ENCODE results near the gene RMND1.

RMND1 gene

DNA sequence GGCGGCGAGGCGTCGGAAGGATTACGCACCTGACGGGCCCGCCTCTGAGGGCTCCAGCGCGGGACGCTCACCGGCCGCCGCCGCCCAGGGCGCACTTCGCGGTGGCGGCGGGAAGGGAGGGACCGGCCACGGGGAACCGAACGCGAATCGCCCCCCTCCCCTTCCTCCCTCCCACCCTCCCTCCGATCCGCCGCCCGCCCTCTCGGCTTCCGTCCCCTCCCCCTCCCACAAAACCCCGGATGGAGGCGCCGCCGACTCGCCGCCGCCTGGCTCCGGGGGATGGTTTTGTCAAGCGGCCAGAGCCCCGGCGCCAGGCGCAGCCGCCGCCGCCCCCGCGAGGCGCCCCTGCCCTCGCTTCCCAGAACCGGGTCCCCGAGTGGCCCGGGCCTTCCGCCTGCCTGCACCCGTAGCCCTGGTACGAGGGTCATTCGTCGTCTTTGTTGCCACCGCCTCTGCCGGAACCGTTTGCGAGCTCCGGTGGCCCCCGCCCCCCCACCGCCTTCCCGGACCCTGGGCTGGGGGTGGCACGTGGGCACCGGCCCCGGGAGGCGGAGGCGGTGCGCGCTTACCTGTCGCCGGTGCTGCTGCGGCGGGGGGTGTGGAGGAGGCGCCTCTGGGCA is 61.0 kb downstream of the RMND1 start:
- TF ChIP-seq EZH2phosphoT487 (IDR thresholded peaks at IDR 0.05; ENCODE audit: low read depth): no peak
- TF ChIP-seq, protein P1, sequence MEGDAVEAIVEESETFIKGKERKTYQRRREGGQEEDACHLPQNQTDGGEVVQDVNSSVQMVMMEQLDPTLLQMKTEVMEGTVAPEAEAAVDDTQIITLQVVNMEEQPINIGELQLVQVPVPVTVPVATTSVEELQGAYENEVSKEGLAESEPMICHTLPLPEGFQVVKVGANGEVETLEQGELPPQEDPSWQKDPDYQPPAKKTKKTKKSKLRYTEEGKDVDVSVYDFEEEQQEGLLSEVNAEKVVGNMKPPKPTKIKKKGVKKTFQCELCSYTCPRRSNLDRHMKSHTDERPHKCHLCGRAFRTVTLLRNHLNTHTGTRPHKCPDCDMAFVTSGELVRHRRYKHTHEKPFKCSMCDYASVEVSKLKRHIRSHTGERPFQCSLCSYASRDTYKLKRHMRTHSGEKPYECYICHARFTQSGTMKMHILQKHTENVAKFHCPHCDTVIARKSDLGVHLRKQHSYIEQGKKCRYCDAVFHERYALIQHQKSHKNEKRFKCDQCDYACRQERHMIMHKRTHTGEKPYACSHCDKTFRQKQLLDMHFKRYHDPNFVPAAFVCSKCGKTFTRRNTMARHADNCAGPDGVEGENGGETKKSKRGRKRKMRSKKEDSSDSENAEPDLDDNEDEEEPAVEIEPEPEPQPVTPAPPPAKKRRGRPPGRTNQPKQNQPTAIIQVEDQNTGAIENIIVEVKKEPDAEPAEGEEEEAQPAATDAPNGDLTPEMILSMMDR (IDR thresholded peaks at IDR 0.05; ENCODE audit: low read depth, low read length): no peak
- Histone ChIP-seq H3K27ac (ENCODE audit: low read length) (peak overlapping the region; percentile 94), H3K27me3 (ENCODE audit: low read depth, low read length) (no peaks in the 10 kb centered on the region), H3K4me2 (ENCODE audit: low read length) (peak overlapping the region; percentile 46), H4K20me1 (ENCODE audit: insufficient read depth, low read length) (peaks cover 28% of the 10 kb centered on the region), H2AFZ (ENCODE audit: low read depth, low read length) (no peak overlapping the region), H3K9ac (ENCODE audit: low read length) (peak overlapping the region; percentile 98), H3K79me2 (ENCODE audit: low read length) (peaks cover 84% of the 10 kb centered on the region), H3K4me3 (ENCODE audit: low read length) (peak overlapping the region; percentile 95), H3K36me3 (replicated peaks; ENCODE audit: low read depth, low read length) (peaks cover 8% of the 10 kb centered on the region), H3K9me3 (ENCODE audit: insufficient read depth, low read length) (no peaks in the 10 kb centered on the region), H3K4me1 (ENCODE audit: low read length) (peaks cover 20% of the 10 kb centered on the region)

- H3K27me3 ChIP-seq (ENCODE audit: low read depth, low read length): no peaks in the 10 kb centered on the region
- H4K20me1 ChIP-seq (ENCODE audit: insufficient read depth, low read length): peaks cover 24% of the 10 kb centered on the region
- H3K79me2 ChIP-seq (ENCODE audit: low read length): peaks cover 84% of the 10 kb centered on the region
- peak overlapping the region; percentile 46; the same call in 1 of the 2 replicates for H3K4me2 ChIP-seq (ENCODE audit: low read length)
- H3K9ac ChIP-seq (ENCODE audit: low read length): peak overlapping the region; percentile 98
- peaks cover 8% of the 10 kb centered on the region for H3K36me3 ChIP-seq (replicated peaks; ENCODE audit: low read depth, low read length)
- H3K4me1 ChIP-seq (ENCODE audit: low read length): peaks cover 20% of the 10 kb centered on the region
- H2AFZ ChIP-seq (ENCODE audit: low read depth, low read length): no peak overlapping the region
- peak overlapping the region; percentile 94 for H3K27ac ChIP-seq (ENCODE audit: low read length)
- H3K4me3 ChIP-seq (ENCODE audit: low read length): peak overlapping the region; percentile 95
- no peaks in the 10 kb centered on the region for H3K9me3 ChIP-seq (ENCODE audit: insufficient read depth, low read length)
- TF ChIP-seq, protein P1 (IDR thresholded peaks at IDR 0.05; ENCODE audit: low read depth, low read length): no peak
- no peak for TF ChIP-seq EZH2phosphoT487 (IDR thresholded peaks at IDR 0.05; ENCODE audit: low read depth)
Measured at GRCh38 chr6:151390276-151390850, 61.6 kb downstream of the RMND1 start.

GRCh38 chr6:151389618-151390275 is 62.2 kb downstream of the RMND1 start:
- Histone ChIP-seq H3K4me1 (ENCODE audit: low read length) (peaks cover 20% of the 10 kb centered on the region), H3K36me3 (replicated peaks; ENCODE audit: low read depth, low read length) (peaks cover 8% of the 10 kb centered on the region), H2AFZ (ENCODE audit: low read depth, low read length) (no peak overlapping the region), H3K4me2 (ENCODE audit: low read length) (peak overlapping the region; percentile 88), H4K20me1 (ENCODE audit: insufficient read depth, low read length) (peaks cover 18% of the 10 kb centered on the region), H3K4me3 (ENCODE audit: low read length) (peak overlapping the region; percentile 94), H3K27me3 (ENCODE audit: low read depth, low read length) (no peaks in the 10 kb centered on the region), H3K9me3 (ENCODE audit: insufficient read depth, low read length) (no peaks in the 10 kb centered on the region), H3K9ac (ENCODE audit: low read length) (peak overlapping the region; percentile 86), H3K27ac (ENCODE audit: low read length) (peak overlapping the region; percentile 94), H3K79me2 (ENCODE audit: low read length) (peaks cover 84% of the 10 kb centered on the region)
- TF ChIP-seq EZH2phosphoT487 (IDR thresholded peaks at IDR 0.05; ENCODE audit: low read depth): no peak
- TF ChIP-seq, protein P1 (IDR thresholded peaks at IDR 0.05; ENCODE audit: low read depth, low read length): no peak

DNA sequence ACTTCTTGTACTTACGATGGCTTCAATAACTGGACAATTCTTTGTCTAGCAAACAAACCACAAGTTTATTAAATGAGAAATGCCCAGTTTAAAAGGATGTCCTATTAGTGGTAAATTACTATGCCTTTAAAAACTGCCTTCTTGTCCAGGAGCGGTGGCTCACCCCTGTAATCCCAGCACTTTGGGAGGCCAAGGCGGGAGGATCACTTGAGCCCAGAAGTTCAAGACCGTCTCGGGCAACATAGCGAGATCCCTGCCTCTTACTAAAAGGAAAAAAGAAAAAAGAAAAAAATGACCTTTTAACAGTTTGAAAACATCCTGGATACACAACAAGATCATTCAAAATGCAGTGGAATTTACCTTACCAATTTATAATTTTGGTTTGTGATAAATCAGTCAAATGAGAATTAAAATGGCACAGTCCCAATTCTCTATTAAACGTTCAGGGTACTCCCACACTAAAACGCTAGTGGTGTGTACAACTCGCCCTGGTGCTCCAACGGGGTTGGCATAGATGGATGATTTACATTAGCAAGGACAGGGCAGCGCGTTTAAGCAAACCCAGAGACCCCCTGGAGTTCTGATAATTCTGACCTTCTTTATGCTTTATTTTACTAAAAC is 62.8 kb downstream of the RMND1 start:
- Histone ChIP-seq H2AFZ (ENCODE audit: low read depth, low read length) (no peak overlapping the region), H3K79me2 (ENCODE audit: low read length) (peaks cover 84% of the 10 kb centered on the region), H3K4me1 (ENCODE audit: low read length) (peaks cover 20% of the 10 kb centered on the region), H4K20me1 (ENCODE audit: insufficient read depth, low read length) (peaks cover 18% of the 10 kb centered on the region), H3K4me2 (ENCODE audit: low read length) (peak overlapping the region; percentile 88), H3K27me3 (ENCODE audit: low read depth, low read length) (no peaks in the 10 kb centered on the region), H3K4me3 (ENCODE audit: low read length) (peak overlapping the region; percentile 94), H3K27ac (ENCODE audit: low read length) (peak overlapping the region; percentile 94), H3K9me3 (ENCODE audit: insufficient read depth, low read length) (no peaks in the 10 kb centered on the region), H3K9ac (ENCODE audit: low read length) (peak overlapping the region; percentile 86), H3K36me3 (replicated peaks; ENCODE audit: low read depth, low read length) (peaks cover 10% of the 10 kb centered on the region)
- no peak for TF ChIP-seq EZH2phosphoT487 (IDR thresholded peaks at IDR 0.05; ENCODE audit: low read depth)
- TF ChIP-seq, protein P1 (IDR thresholded peaks at IDR 0.05; ENCODE audit: low read depth, low read length): no peak
